HCT116 (cell line): ENCODE results near the gene RPS6KA2. TPM values are rescaled to one million over a fixed set of nuclear protein-coding genes. Genes with fewer than 3 reads are reported as not detected.

Source experiments
- ATAC-seq: fragments of 200-7000 bp; cut with Tn5 transposase; 2 replicates; pipeline ENCODE4 v1.9.1; 2020; ENCODE audit warnings: mild to moderate bottlenecking, moderate library complexity
- BruUV-seq: library from RNA; stranded (reverse); fragments of 400-500 nt; replicated peaks from 2 replicates; lab custom pipeline; 2021; lab: Mats Ljungman, UMichigan
- CTCF ChIA-PET: fragments of 300-600 bp; sonication (Branson Sonifier 250); formaldehyde crosslinking; loops from one replicate; lab custom pipeline; 2021; ENCODE audit warnings: antibody characterized with exemption; lab: Charles Lee
- POLR2A ChIA-PET: fragments of 300-600, 350-600 bp; sonication (Branson Sonifier 250); formaldehyde crosslinking; loops from one replicate; lab custom pipeline; 2021; ENCODE audit warnings: antibody characterized with exemption; lab: Charles Lee
- RAD21 ChIA-PET, 2 experiments: fragments of 300-600 bp; sonication (Branson Sonifier 250); formaldehyde crosslinking; loops; one replicate each; lab custom pipeline; 2023; ENCODE audit warnings: low total read pairs in 2 of 2; ENCODE audit not compliant: uncharacterized antibody in 2 of 2, unreplicated experiment in 2 of 2, low non-redundant PET in 1 of 2; lab: Charles Lee
- DNase-seq: peaks from one replicate; pipeline ENCODE4 v3.0.0-alpha.2; 2010; ENCODE audit warnings: low read depth, low spot score
- H2AFZ ChIP-seq: fragments of 200-600 bp; shearing (Covaris generic), sonication (generic); 2 replicates; pipeline ENCODE4 v1.6.1; 2017; ENCODE audit warnings: low read depth, mixed run types, mixed read lengths, antibody characterized with exemption, low read length; ENCODE audit not compliant: poor library complexity, severe bottlenecking
- H3K27ac ChIP-seq: 2 replicates; pipeline ENCODE4 v1.5.1; 2012; ENCODE audit warnings: low read depth, low read length
- H3K27me3 ChIP-seq: fragments of 200-600 bp; sonication (generic); 2 replicates; pipeline ENCODE4 v1.6.1; 2016; ENCODE audit warnings: mixed run types, low read length, mixed read lengths; ENCODE audit not compliant: insufficient read depth
- H3K36me3 ChIP-seq, 2 experiments: fragments of 200-500 bp in 1 of 2; fragments of 200-600 bp in 1 of 2; sonication (Bioruptor generic) in 1 of 2; sonication (generic) in 1 of 2; 2 replicates each; pipeline versions ENCODE4 v1.5.1 to v1.6.1; 2014 to 2016; ENCODE audit warnings: low read length in 2 of 2, inconsistent platforms in 1 of 2, mixed read lengths in 1 of 2, mixed run types in 1 of 2; ENCODE audit not compliant: insufficient read depth in 2 of 2, control insufficient read depth in 1 of 2
- H3K4me1 ChIP-seq, 2 experiments: fragments of 200-600 bp in 1 of 2; sonication (generic) in 1 of 2; 2 replicates each; pipeline versions ENCODE4 v1.5.1 to v1.6.1; 2012 to 2017; ENCODE audit warnings: low read length in 2 of 2, inconsistent platforms in 1 of 2, mild to moderate bottlenecking in 1 of 2, mixed read lengths in 1 of 2, mixed run types in 1 of 2, moderate library complexity in 1 of 2; ENCODE audit not compliant: insufficient read depth in 2 of 2, control insufficient read depth in 1 of 2
- H3K4me2 ChIP-seq: fragments of 200-600 bp; sonication (generic); 2 replicates; pipeline ENCODE4 v1.6.1; 2017; ENCODE audit warnings: mixed run types, low read length, mixed read lengths
- H3K4me3 ChIP-seq, 2 experiments: fragments of 200-600 bp in 1 of 2; sonication (generic) in 1 of 2; replicated peaks in 1 of 2; 2 replicates each; pipeline ENCODE4 v1.5.1; 2011 to 2016; ENCODE audit warnings: low read length in 2 of 2, control low read depth in 1 of 2, low read depth in 1 of 2, mild to moderate bottlenecking in 1 of 2, mixed read lengths in 1 of 2, mixed run types in 1 of 2
- H3K79me2 ChIP-seq: fragments of 200-600 bp; sonication (generic); 2 replicates; pipeline ENCODE4 v1.6.1; 2017; ENCODE audit warnings: mild to moderate bottlenecking, mixed run types, low read length, moderate library complexity, mixed read lengths; ENCODE audit not compliant: insufficient read depth
- H3K9ac ChIP-seq: fragments of 200-600 bp; sonication (generic); 2 replicates; pipeline ENCODE4 v1.6.1; 2016; ENCODE audit warnings: low read length, mixed read lengths
- H3K9me2 ChIP-seq: fragments of 200-600 bp; sonication (generic), shearing (Covaris generic); 2 replicates; pipeline ENCODE4 v1.6.1; 2017; ENCODE audit warnings: mixed run types, mild to moderate bottlenecking, moderate library complexity; ENCODE audit not compliant: insufficient read depth
- H3K9me3 ChIP-seq, 2 experiments: fragments of 200-500 bp in 1 of 2; fragments of 200-600 bp in 1 of 2; sonication (Bioruptor generic) in 1 of 2; sonication (generic) in 1 of 2; 2 replicates each; pipeline ENCODE4 v1.6.1; 2014 to 2017; ENCODE audit warnings: low read length in 2 of 2, mixed read lengths in 2 of 2, inconsistent platforms in 1 of 2, low read depth in 1 of 2, mild to moderate bottlenecking in 1 of 2, mixed run types in 1 of 2, moderate library complexity in 1 of 2; ENCODE audit not compliant: control insufficient read depth in 1 of 2, insufficient read depth in 1 of 2
- H4K20me1 ChIP-seq: fragments of 200-600 bp; sonication (generic), shearing (Covaris generic); 2 replicates; pipeline ENCODE4 v1.6.1; 2017; ENCODE audit warnings: mixed run types, mild to moderate bottlenecking, moderate library complexity; ENCODE audit not compliant: insufficient read depth
- CTCF ChIP-seq, 3 experiments: fragments of 200-600 bp in 1 of 3; sonication (generic) in 1 of 3; IDR thresholded peaks in 2 of 3; conservative IDR thresholded peaks in 1 of 3; 2 replicates each; pipeline ENCODE4 v1.5.1; 2012 to 2017; ENCODE audit warnings: low read depth in 2 of 3, low read length in 2 of 3, antibody characterized with exemption in 1 of 3, borderline replicate concordance in 1 of 3, control low read depth in 1 of 3, mild to moderate bottlenecking in 1 of 3, mixed read lengths in 1 of 3, mixed run types in 1 of 3, moderate library complexity in 1 of 3; ENCODE audit not compliant: insufficient read depth in 1 of 3
- RAD21 ChIP-seq: IDR thresholded peaks from 2 replicates; pipeline ENCODE4 v1.6.1; 2012; ENCODE audit warnings: low read depth, mild to moderate bottlenecking
- SRF ChIP-seq: IDR thresholded peaks from 2 replicates; pipeline ENCODE4 v1.6.1; 2012; ENCODE audit warnings: low read depth
- ZNF274 ChIP-seq: fragments of 200-500 bp; sonication (Bioruptor generic); IDR thresholded peaks from 2 replicates; pipeline ENCODE4 v1.6.1; 2014; ENCODE audit warnings: mild to moderate bottlenecking, low read depth, low read length, inconsistent platforms
- intact Hi-C: fragments of 100-400 bp; cut with micrococcal nuclease; formaldehyde crosslinking; loops from 2 replicates; pipeline ENCODE4 v1.10.0; 2022
- total RNA-seq: library from RNA; stranded (reverse); gene quantifications from one replicate; pipeline ENCODE4 v1.2.1, GENCODE V29; 2021; ENCODE audit not compliant: unreplicated experiment

Gene RPS6KA2
- total RNA-seq, 1 experiment from 2014 or later: 8.5 TPM

GRCh38 chr6:166615059-166615770 lies 11.8 kb downstream of the RPS6KA2 start:
- Histone ChIP-seq H3K9me2 (no peaks in the 10 kb centered on the region), H3K27me3 (no peaks in the 10 kb centered on the region), H2AFZ (no peak overlapping the region), H4K20me1 (no peaks in the 10 kb centered on the region), H3K4me1 (peaks cover 0 to 12% of the 10 kb centered on the region in 2 experiments; a peak in 1 of 4 replicates), H3K9me3 (no peaks in the 10 kb centered on the region), H3K4me2 (no peak overlapping the region), H3K36me3 (no peaks in the 10 kb centered on the region), H3K4me3 (no peak overlapping the region), H3K9ac (no peak overlapping the region), H3K27ac (no peak overlapping the region), H3K79me2 (no peaks in the 10 kb centered on the region)
- CTCF ChIA-PET: no interaction called here
- intact Hi-C loops: no loop called here
- DNase-seq (no peak), ATAC-seq (no peak)
- RAD21 ChIA-PET: no interaction called here
- POLR2A ChIA-PET: no interaction called here
- TF ChIP-seq CTCF (IDR thresholded peaks at IDR 0.05 in 2 of 3, conservative IDR thresholded peaks at IDR 0.05 in 1 of 3; ENCODE audit: borderline replicate concordance in 1 of 3, insufficient read depth in 1 of 3, low read depth in 2 of 3, low read length in 2 of 3) (0 out of 6 replicates have a peak, but pooled peaks of 1 of the 3 experiments have one; percentile 2), SRF (no peak)
- no TSS peak for BruUV-seq

GRCh38 chr6:166614589-166614988 lies 12.5 kb downstream of the RPS6KA2 start:
- Histone ChIP-seq H3K79me2 (no peaks in the 10 kb centered on the region), H4K20me1 (no peaks in the 10 kb centered on the region), H3K27me3 (no peaks in the 10 kb centered on the region), H3K27ac (no peak overlapping the region), H3K36me3 (no peaks in the 10 kb centered on the region), H3K9me3 (no peaks in the 10 kb centered on the region), H3K4me3 (no peak overlapping the region), H3K4me1 (peaks cover 0 to 6% of the 10 kb centered on the region in 2 experiments; a peak in 1 of 4 replicates), H3K4me2 (no peak overlapping the region), H2AFZ (no peak overlapping the region), H3K9me2 (no peaks in the 10 kb centered on the region), H3K9ac (no peak overlapping the region)
- ATAC-seq (no peak), DNase-seq (no peak)
- CTCF ChIA-PET: no interaction called here
- POLR2A ChIA-PET: no interaction called here
- intact Hi-C loops: no loop called here
- RAD21 ChIA-PET: no interaction called here
- no TSS peak for BruUV-seq
- TF ChIP-seq ZNF274 (no peak), RAD21 (peak; percentile 36; the same call in 1 of the 2 replicates)
